Panc1 (cell line): ENCODE data around the gene RANGRF. TPM values are rescaled to one million over a fixed set of nuclear protein-coding genes. Genes with fewer than 3 reads are reported as not detected.

Source experiments
- ATAC-seq: fragments of 200-7000 bp; cut with Tn5 transposase; 2 replicates; pipeline ENCODE4 v1.9.1; 2020; ENCODE audit warnings: mild to moderate bottlenecking, moderate library complexity
- BruUV-seq: library from RNA; stranded (reverse); fragments of 400-500 nt; replicated peaks from 2 replicates; lab custom pipeline; 2021; lab: Mats Ljungman, UMichigan
- CTCF ChIA-PET: fragments of 300-600 bp; sonication (Branson Sonifier 250); formaldehyde crosslinking; loops from one replicate; lab custom pipeline; 2022; ENCODE audit warnings: antibody characterized with exemption; lab: Charles Lee
- POLR2A ChIA-PET: fragments of 300-600 bp; sonication (Branson Sonifier 250); formaldehyde crosslinking; loops from one replicate; lab custom pipeline; 2022; ENCODE audit warnings: antibody characterized with exemption; lab: Charles Lee
- DNase-seq: peaks from one replicate; pipeline ENCODE4 v3.0.0-alpha.2; 2010; ENCODE audit warnings: low read depth, low spot score
- H3K27ac ChIP-seq: 2 replicates; pipeline ENCODE4 v1.5.1; 2011; ENCODE audit warnings: mild to moderate bottlenecking, low read length, inconsistent platforms
- H3K27me3 ChIP-seq: fragments of 200-500 bp; sonication (Bioruptor generic); 2 replicates; pipeline ENCODE4 v1.6.0; 2014; ENCODE audit warnings: low read length, inconsistent platforms; ENCODE audit not compliant: control insufficient read depth, insufficient read depth
- H3K36me3 ChIP-seq: fragments of 200-500 bp; sonication (Bioruptor generic); 2 replicates; pipeline ENCODE4 v1.5.1; 2014; ENCODE audit warnings: inconsistent platforms, mild to moderate bottlenecking, low read length, moderate library complexity; ENCODE audit not compliant: control insufficient read depth, insufficient read depth
- H3K4me1 ChIP-seq: 2 replicates; pipeline ENCODE4 v1.5.1; 2011; ENCODE audit warnings: inconsistent platforms, mild to moderate bottlenecking, low read length, moderate library complexity; ENCODE audit not compliant: control insufficient read depth, insufficient read depth
- H3K4me3 ChIP-seq, 2 experiments: 2 replicates each; pipeline ENCODE4 v1.5.1; 2011 to 2012; ENCODE audit warnings: low read depth in 2 of 2, low read length in 2 of 2, mild to moderate bottlenecking in 2 of 2, inconsistent platforms in 1 of 2, moderate library complexity in 1 of 2
- H3K9me3 ChIP-seq: fragments of 200-500 bp; sonication (Bioruptor generic); 2 replicates; pipeline ENCODE4 v1.5.1; 2014; ENCODE audit warnings: low read depth, mild to moderate bottlenecking, inconsistent platforms, low read length, moderate library complexity; ENCODE audit not compliant: control insufficient read depth, insufficient read depth
- POLR2AphosphoS5 ChIP-seq: IDR thresholded peaks from 2 replicates; pipeline ENCODE4 v1.6.1; 2012; ENCODE audit warnings: mild to moderate bottlenecking, low read depth, low read length, moderate library complexity
- SIN3A ChIP-seq: IDR thresholded peaks from 2 replicates; pipeline ENCODE4 v1.6.1; 2012; ENCODE audit warnings: low read depth, mild to moderate bottlenecking, low read length, moderate library complexity, borderline replicate concordance; ENCODE audit not compliant: insufficient read depth
- TCF7L2 ChIP-seq: IDR thresholded peaks from 2 replicates; pipeline ENCODE4 v1.6.1; 2011; ENCODE audit warnings: mild to moderate bottlenecking, low read depth, low read length, inconsistent platforms
- in situ Hi-C: cut with HindIII; loops from 2 replicates; pipeline ENCODE4 v1.10.0; 2016; ENCODE audit warnings: low sequenced_read_pairs, low pct_unique_long_range_greater_than_20kb
- intact Hi-C: fragments of 100-400 bp; cut with micrococcal nuclease; formaldehyde crosslinking; loops from one replicate; pipeline ENCODE4 v1.10.0; 2022; ENCODE audit not compliant: unreplicated experiment
- total RNA-seq: library from RNA; stranded (reverse); gene quantifications from one replicate; pipeline ENCODE4 v1.2.1, GENCODE V29; 2021; ENCODE audit not compliant: unreplicated experiment
- TF ChIP-seq, protein P1 (sequence below): fragments of 450-650 bp; IDR thresholded peaks from 2 replicates; pipeline ENCODE4 v1.5.1; 2017; ENCODE audit warnings: mild to moderate bottlenecking
- TF ChIP-seq, protein P2 (sequence below), 2 experiments: IDR thresholded peaks; 2 replicates each; pipeline ENCODE4 v1.6.1; 2011 to 2012; ENCODE audit warnings: low read depth in 2 of 2, control low read depth in 1 of 2, low read length in 1 of 2, mild to moderate bottlenecking in 1 of 2, moderate library complexity in 1 of 2; ENCODE audit not compliant: insufficient read depth in 1 of 2

RANGRF gene
- total RNA-seq, 1 experiment from 2014 or later: 16.7 TPM

DNA sequence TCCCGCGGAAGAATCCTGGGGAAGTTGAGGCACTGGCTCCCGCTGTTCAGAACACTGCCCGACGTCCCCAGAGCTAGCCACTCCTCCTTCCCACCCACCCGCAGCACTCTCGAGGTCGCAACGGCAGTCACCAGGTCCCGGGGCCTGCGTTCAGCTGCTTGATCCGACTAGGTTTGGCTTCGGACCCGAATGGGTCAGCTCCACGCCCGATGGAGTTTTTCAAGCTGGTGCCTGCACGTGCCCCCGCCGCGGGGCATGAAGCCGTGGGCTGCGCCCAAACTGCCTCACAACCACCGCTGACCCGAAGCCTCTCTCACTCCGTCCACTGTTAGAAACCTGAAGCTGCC, 38.8 kb downstream of the RANGRF start:
- BruUV-seq: no TSS peak
- DNase-seq (no peak), ATAC-seq (no peak)
- POLR2A ChIA-PET: no interaction called here
- Histone ChIP-seq H3K27me3 (no peaks in the 10 kb centered on the region; the same call in 1 of the 2 replicates), H3K9me3 (no peaks in the 10 kb centered on the region), H3K27ac (no peak overlapping the region), H3K36me3 (no peaks in the 10 kb centered on the region), H3K4me1 (no peaks in the 10 kb centered on the region), H3K4me3 (no peak overlapping the region)
- no peak for TF ChIP-seq TCF7L2
- no peak for TF ChIP-seq POLR2AphosphoS5
- TF ChIP-seq, protein P1, sequence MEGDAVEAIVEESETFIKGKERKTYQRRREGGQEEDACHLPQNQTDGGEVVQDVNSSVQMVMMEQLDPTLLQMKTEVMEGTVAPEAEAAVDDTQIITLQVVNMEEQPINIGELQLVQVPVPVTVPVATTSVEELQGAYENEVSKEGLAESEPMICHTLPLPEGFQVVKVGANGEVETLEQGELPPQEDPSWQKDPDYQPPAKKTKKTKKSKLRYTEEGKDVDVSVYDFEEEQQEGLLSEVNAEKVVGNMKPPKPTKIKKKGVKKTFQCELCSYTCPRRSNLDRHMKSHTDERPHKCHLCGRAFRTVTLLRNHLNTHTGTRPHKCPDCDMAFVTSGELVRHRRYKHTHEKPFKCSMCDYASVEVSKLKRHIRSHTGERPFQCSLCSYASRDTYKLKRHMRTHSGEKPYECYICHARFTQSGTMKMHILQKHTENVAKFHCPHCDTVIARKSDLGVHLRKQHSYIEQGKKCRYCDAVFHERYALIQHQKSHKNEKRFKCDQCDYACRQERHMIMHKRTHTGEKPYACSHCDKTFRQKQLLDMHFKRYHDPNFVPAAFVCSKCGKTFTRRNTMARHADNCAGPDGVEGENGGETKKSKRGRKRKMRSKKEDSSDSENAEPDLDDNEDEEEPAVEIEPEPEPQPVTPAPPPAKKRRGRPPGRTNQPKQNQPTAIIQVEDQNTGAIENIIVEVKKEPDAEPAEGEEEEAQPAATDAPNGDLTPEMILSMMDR: no peak
- TF ChIP-seq, protein P2, sequence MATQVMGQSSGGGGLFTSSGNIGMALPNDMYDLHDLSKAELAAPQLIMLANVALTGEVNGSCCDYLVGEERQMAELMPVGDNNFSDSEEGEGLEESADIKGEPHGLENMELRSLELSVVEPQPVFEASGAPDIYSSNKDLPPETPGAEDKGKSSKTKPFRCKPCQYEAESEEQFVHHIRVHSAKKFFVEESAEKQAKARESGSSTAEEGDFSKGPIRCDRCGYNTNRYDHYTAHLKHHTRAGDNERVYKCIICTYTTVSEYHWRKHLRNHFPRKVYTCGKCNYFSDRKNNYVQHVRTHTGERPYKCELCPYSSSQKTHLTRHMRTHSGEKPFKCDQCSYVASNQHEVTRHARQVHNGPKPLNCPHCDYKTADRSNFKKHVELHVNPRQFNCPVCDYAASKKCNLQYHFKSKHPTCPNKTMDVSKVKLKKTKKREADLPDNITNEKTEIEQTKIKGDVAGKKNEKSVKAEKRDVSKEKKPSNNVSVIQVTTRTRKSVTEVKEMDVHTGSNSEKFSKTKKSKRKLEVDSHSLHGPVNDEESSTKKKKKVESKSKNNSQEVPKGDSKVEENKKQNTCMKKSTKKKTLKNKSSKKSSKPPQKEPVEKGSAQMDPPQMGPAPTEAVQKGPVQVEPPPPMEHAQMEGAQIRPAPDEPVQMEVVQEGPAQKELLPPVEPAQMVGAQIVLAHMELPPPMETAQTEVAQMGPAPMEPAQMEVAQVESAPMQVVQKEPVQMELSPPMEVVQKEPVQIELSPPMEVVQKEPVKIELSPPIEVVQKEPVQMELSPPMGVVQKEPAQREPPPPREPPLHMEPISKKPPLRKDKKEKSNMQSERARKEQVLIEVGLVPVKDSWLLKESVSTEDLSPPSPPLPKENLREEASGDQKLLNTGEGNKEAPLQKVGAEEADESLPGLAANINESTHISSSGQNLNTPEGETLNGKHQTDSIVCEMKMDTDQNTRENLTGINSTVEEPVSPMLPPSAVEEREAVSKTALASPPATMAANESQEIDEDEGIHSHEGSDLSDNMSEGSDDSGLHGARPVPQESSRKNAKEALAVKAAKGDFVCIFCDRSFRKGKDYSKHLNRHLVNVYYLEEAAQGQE (IDR thresholded peaks at IDR 0.05; ENCODE audit: insufficient read depth in 1 of 2, low read depth in 2 of 2, low read length in 1 of 2): no peak
- no peak for TF ChIP-seq SIN3A
- CTCF ChIA-PET: no interaction called here
- in situ Hi-C loops (no loop called here), intact Hi-C loops (no loop called here)

DNA sequence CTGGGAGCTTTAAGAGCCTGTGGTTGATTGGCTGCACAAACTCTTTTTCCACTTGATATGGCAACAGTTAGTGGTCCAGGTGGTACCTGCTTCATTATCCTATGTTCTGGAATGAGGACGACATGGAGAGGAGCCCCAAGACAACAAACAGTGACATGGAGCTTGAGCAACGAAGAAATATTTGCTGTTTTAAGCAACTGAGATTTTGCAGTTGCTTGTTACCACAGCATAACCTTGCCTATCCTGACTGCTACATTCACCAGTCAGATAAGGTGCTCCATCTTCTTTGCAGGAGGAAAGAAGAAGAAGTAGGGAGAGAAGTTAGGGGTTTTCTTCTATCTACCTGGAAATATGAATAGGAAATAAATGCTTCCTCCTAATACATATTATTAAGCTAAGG, 43.7 kb downstream of the RANGRF start:
- no peaks in the 10 kb centered on the region; the same call in 1 of the 2 replicates for H3K27me3 ChIP-seq
- no peak for DNase-seq
- no peak overlapping the region for H3K27ac ChIP-seq
- no peak overlapping the region for H3K4me3 ChIP-seq
- no peak for TF ChIP-seq TCF7L2
- no peak for ATAC-seq
- no TSS peak for BruUV-seq
- no peaks in the 10 kb centered on the region for H3K4me1 ChIP-seq
- in situ Hi-C loops (no loop called here), intact Hi-C loops (no loop called here)
- H3K9me3 ChIP-seq: no peaks in the 10 kb centered on the region
- POLR2A ChIA-PET: no interaction called here
- CTCF ChIA-PET: no interaction called here
- H3K36me3 ChIP-seq: no peaks in the 10 kb centered on the region

DNA sequence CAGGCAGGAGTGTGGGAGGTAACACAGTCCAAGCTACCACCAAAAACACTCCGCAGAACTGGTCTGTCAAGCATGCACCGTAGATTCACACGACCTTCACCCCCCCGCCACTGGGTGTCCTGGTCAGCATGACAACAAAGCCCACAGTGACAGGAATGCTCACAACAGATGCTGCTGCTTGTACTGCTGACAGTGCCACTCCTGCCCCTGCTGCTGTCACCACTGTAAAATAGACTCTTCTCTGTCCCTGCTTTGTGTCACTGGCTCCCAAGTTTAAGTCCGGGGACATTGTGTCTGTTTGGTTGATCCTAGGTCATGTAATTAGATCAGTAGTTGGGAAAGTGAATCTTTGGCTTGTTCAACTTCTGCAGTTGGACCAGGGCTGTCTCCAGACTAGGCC, 44.2 kb downstream of the RANGRF start:
- Histone ChIP-seq H3K27ac (no peak overlapping the region), H3K27me3 (no peaks in the 10 kb centered on the region; the same call in 1 of the 2 replicates), H3K36me3 (no peaks in the 10 kb centered on the region), H3K4me3 (no peak overlapping the region), H3K4me1 (no peaks in the 10 kb centered on the region), H3K9me3 (no peaks in the 10 kb centered on the region)
- intact Hi-C loops: no loop called here
- in situ Hi-C loops: no loop called here
- TF ChIP-seq, protein P2 (IDR thresholded peaks at IDR 0.05; ENCODE audit: insufficient read depth in 1 of 2, low read depth in 2 of 2, low read length in 1 of 2): no peak
- TF ChIP-seq POLR2AphosphoS5 (no peak), SIN3A (no peak), TCF7L2 (no peak)
- TF ChIP-seq, protein P1: no peak
- ATAC-seq: no peak
- CTCF ChIA-PET: interaction anchor here (0.7 kb wide), 1 partner anchor 12 kb away, joined by 12 read pairs; no protein-coding TSS in a partner anchor
- POLR2A ChIA-PET: no interaction called here
- DNase-seq: no peak
- no TSS peak for BruUV-seq
